GM20000 (cell line): ENCODE data around the gene DNAJC18.

Experiments
- DNase-seq: peaks from one replicate; pipeline ENCODE4 v3.0.0; 2012; ENCODE audit warnings: low spot score
- TF ChIP-seq, protein P1 (sequence below): IDR thresholded peaks from 2 replicates; pipeline ENCODE4 v1.5.1; 2012; ENCODE audit warnings: mild to moderate bottlenecking, control low read depth; ENCODE audit errors: extremely low read depth, missing control alignments

The DNAJC18 gene

DNA sequence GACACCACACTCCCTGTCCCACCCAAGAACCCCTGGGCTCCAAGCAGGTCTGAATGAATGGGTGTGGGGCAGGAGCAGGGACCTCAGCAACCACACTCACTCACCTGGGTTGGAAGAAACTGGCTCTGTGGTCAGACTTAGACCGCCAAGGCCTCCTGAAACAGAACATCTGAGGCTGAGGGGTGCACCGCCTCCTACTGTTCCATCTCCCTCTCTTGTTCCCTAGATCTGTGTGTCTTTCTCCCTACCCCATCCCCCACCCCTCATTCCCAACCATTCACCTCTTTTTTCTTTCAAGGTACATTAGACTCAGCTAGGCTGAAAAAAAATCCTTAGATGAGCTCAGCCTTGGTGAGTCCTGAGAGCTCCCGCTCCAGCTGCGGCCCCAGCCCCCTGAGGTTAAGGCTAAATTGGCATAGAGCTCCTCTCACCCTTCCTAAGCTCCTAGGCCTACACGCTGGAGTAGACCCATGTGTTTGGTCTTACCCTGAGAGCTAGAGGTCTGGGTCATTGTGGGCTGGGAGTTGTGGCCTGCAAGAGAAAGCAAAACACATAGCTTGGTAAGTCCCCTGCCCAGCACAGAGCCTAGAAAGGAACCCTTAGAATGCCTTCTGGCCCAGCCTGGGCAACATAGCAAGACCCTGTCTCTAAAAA lies 18.5 kb upstream of the DNAJC18 start:
- TF ChIP-seq, protein P1, sequence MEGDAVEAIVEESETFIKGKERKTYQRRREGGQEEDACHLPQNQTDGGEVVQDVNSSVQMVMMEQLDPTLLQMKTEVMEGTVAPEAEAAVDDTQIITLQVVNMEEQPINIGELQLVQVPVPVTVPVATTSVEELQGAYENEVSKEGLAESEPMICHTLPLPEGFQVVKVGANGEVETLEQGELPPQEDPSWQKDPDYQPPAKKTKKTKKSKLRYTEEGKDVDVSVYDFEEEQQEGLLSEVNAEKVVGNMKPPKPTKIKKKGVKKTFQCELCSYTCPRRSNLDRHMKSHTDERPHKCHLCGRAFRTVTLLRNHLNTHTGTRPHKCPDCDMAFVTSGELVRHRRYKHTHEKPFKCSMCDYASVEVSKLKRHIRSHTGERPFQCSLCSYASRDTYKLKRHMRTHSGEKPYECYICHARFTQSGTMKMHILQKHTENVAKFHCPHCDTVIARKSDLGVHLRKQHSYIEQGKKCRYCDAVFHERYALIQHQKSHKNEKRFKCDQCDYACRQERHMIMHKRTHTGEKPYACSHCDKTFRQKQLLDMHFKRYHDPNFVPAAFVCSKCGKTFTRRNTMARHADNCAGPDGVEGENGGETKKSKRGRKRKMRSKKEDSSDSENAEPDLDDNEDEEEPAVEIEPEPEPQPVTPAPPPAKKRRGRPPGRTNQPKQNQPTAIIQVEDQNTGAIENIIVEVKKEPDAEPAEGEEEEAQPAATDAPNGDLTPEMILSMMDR, result no peak

DNA sequence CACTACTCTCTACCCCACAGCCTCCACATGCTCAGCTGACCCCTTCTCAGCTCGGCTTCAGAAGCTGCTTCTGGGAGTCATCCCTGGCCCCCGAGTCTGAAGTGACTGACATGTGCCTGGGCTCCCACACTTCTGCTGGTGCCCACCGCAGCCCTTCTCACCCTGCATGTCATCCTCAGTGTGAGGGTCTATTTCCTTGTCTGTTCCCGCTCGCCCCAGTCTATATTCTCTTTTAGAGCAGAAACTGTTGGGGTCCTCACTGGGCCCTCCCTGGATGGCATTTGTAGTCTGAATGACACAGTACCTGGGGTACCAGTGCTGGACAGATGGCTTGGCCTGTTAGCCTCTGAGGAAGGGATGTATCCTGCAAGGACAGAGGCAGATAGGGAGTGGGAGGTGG lies 17.9 kb upstream of the DNAJC18 start:
- no peak for DNase-seq
- TF ChIP-seq, protein P1, result no peak

More for the DNA sequence above, 18.5 kb upstream of the DNAJC18 start:
- DNase-seq, result no peak

DNA sequence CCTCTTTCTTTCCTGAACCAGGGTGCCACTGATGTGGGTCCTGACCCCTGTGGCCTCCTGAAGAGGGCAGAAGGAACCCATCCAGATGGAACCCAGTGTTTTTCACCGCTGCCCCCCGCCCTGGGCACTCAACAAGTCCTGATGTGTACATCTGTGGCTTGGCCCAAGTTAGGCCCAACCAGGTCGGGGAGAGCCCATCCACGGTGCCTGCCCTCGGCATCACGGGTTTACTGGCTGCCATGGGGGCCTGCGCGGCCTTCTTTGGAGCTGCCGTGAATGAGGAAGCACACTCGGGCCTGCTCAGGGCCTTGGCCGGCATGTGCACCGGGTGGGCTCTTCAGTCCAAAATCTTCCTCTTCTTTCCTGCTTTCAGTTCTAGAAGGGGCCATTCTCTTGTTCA lies 17.5 kb upstream of the DNAJC18 start:
- TF ChIP-seq, protein P1, result no peak

DNA sequence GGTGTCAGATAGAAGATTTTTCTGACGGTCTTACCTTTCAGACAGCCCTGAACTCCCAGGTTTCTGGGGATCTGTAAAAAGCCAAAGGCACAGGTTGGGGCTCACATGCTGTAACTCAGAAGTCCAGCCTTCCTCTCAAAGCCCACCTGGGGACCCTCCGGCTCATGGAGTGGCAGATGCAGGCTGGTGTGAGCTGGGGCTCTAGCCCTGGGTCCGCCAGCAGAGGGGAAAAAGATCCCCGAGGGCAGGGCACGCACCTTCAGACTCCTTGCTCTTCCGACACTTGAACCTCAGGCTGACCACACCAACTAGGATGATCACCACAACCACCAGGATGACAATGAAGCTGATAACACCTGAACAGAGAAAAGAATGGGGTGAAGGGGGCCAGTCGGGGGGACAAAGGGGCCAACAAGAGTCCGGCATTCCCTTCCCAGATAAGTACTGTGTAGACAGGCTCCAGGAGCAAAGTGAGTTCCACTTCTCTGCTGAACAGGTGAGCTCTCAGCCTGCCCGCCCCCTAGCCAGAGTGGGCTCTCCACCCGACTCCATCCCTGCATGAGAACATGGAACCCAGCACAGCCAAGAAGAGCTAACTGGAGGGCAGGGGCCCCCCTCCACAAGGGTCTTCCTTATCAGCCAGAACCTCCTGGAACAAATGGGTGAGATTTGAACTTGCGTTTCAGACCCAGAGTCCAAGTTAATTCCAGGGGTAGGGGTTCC lies 15.4 kb upstream of the DNAJC18 start:
- TF ChIP-seq, protein P1, result no peak
- DNase-seq, result no peak

More for the DNA sequence above, 17.5 kb upstream of the DNAJC18 start:
- no peak for DNase-seq

DNA sequence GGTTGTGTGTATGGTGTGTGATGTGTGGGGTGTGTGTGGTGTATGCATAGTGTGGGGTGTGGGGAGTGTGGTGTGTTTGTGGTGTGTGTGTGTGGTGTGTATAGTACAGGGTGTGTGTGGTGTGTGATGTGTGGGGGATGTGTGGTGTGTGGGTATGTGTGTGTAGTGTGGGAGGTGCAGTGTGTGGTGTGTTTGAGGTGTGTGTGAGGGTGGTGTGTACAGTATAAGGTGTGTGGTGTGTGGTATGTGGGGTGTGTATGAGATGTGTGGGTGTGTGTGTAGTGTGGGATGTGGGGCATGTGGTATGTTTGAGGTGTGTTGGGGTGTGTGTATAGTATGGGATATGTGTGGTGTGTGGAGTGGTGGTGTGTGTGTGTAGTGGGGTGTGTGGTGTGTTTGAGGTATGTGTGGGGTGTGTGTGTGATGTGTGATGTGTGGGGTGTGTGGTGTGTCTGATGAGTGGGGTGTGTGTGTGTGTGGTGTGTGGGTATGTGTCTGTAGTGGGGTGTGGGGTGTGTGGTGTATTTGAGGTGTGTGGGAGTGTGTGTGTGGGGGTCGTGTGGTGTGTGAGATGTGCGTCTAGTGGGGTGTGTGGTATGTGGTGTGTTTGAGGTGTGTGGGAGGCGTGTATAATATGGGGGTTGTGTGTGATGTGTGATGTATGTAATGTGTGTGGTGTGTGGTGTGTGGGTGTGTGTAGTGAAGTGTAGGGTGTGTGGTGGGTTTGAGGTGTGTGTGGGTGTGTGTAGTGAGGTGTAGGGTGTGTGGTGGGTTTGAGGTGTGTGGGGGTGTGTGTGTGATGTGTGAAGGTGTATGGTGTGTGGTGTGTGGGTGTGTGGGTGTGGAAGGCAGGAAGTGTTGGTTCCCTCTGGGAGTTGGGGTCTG lies 14.6 kb upstream of the DNAJC18 start:
- no peak for DNase-seq
- TF ChIP-seq, protein P1, result no peak

DNA sequence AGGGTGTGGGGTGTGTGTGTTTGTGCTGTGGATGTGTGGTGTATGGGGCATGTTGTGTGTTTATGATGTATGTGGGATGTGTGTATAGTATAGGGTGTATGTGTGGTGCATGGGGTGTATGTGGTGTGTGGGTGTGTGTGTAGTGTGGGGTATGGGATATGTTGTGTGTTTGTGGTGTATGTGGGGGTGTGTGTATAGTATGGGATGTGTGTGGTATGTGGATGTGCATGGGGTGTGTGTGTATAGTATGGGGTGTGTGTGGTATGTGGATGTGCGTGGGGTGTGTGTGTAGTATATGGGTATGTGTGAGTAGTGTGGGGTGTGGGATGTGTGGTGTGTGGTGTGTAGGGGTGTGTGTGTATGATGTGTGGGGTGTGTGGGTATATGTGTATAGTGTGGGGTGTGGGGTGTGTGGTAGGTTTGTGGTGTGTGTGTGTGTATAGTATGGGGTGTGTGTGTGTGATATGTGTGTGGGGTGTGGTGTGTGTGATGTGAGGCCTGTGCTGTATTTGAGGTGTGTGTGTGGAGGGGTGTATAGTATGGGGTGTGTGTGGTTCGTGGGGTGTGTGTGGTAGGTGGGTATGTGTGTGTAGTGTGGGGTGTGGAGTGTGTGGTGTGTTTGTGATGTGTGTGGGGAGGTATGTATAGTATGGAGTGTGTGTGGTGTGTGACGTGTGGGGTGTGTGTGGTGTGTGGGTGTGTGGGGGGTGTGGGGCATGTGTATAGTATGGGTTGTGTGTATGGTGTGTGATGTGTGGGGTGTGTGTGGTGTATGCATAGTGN lies 12.7 kb upstream of the DNAJC18 start:
- DNase-seq, result no peak
- TF ChIP-seq, protein P1, result no peak
